Measurements from ENCODE around the gene EIF2S1. TPM values are rescaled to one million over a fixed set of nuclear protein-coding genes. Genes with fewer than 3 reads are reported as not detected.

EIF2S1 gene
- total RNA-seq, 3 donors from 2014 or later (not counting 1 experiment from before 2014, with no cell fraction given) = 31.6 to 37.7 (median 33.2) TPM

DNA sequence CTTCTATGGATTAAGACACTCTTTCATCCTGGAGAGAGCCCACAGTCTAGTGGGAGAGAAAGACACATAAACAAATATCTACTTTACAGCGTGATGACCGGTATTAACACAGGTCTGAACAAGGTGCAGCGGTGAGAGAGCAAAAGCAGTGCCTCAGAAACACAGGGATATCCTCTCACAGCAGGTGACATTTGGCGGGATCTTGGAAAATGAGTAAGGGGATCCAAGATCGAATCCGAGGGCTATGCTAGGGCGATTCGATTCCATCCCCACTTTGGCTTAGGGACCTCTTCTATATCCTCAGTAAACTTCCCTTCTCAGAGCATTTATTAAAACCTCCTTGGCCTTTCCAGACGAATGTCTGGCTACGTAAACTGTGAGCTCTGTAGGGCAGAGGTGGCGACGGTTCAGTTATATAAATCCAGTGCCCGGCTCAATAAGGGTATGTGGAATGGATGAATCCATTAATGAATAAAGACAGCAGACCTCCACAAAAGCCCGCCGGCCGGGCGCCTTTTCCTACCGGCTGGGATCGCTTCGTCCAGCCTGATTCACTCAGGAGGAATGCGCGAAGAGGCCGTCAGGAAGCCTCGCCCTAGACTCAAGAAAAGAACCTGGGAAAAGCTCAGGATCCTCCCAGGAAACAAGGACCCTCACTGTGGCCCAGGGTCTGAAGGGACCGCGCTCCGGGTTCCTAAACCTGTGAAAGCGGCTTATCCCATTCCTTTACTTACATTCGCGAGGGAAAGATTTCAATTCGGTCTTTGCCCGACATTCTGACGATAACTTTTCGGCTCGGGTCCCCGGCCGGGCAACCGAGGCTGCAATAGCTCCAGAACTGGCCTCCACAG lies 979 bp upstream of the EIF2S1 start:
- Mint-ChIP-seq H3K27ac (peak overlapping the region; percentile 99), H3K4me3 (peak overlapping the region; percentile 99), H3K4me1 (peaks cover 59% of the 10 kb centered on the region in 2 donors), H3K36me3 (no peaks in the 10 kb centered on the region), H3K27me3 (ENCODE audit: low read depth in 2 of 2) (no peaks in the 10 kb centered on the region), H3K9me3 (no peaks in the 10 kb centered on the region)
- no peak for DNase-seq
- Histone ChIP-seq H3K9me3 (ENCODE audit: control insufficient read depth, insufficient read depth, low read length) (no peaks in the 10 kb centered on the region), H3K27me3 (ENCODE audit: control insufficient read depth, insufficient read depth, low read length) (no peaks in the 10 kb centered on the region), H3K36me3 (ENCODE audit: control insufficient read depth, insufficient read depth, low read length) (peaks cover 1% of the 10 kb centered on the region), H3K4me3 (ENCODE audit: low read length) (peak overlapping the region; percentile 82), H3K27ac (ENCODE audit: low read length) (peak overlapping the region; percentile 94), H3K4me1 (ENCODE audit: control insufficient read depth, insufficient read depth, low read length) (peaks cover 17% of the 10 kb centered on the region)
- ATAC-seq = no peak
- TF ChIP-seq, protein P1, sequence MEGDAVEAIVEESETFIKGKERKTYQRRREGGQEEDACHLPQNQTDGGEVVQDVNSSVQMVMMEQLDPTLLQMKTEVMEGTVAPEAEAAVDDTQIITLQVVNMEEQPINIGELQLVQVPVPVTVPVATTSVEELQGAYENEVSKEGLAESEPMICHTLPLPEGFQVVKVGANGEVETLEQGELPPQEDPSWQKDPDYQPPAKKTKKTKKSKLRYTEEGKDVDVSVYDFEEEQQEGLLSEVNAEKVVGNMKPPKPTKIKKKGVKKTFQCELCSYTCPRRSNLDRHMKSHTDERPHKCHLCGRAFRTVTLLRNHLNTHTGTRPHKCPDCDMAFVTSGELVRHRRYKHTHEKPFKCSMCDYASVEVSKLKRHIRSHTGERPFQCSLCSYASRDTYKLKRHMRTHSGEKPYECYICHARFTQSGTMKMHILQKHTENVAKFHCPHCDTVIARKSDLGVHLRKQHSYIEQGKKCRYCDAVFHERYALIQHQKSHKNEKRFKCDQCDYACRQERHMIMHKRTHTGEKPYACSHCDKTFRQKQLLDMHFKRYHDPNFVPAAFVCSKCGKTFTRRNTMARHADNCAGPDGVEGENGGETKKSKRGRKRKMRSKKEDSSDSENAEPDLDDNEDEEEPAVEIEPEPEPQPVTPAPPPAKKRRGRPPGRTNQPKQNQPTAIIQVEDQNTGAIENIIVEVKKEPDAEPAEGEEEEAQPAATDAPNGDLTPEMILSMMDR (IDR thresholded peaks at IDR 0.05) = no peak
- intact Hi-C loops (cut with micrococcal nuclease) = no loop called here
- 5% methylated on average over 38 of the region's 38 CpGs for WGBS (ENCODE audit: insufficient coverage)

GRCh38 chr14:67360470-67361206 lies 510 bp downstream of the EIF2S1 start:
- Histone ChIP-seq H3K27me3 (ENCODE audit: control insufficient read depth, insufficient read depth, low read length) (no peaks in the 10 kb centered on the region), H3K4me3 (ENCODE audit: low read length) (peak overlapping the region; percentile 82), H3K36me3 (ENCODE audit: control insufficient read depth, insufficient read depth, low read length) (peaks cover 14% of the 10 kb centered on the region), H3K4me1 (ENCODE audit: control insufficient read depth, insufficient read depth, low read length) (peaks cover 17% of the 10 kb centered on the region), H3K27ac (ENCODE audit: low read length) (peak overlapping the region; percentile 94), H3K9me3 (ENCODE audit: control insufficient read depth, insufficient read depth, low read length) (no peaks in the 10 kb centered on the region)
- under 1% methylated on average over 31 of the region's 34 CpGs for WGBS (ENCODE audit: insufficient coverage)
- Mint-ChIP-seq H3K36me3 (no peaks in the 10 kb centered on the region), H3K27ac (peak overlapping the region; percentile 99), H3K4me1 (peaks cover 60 to 61% of the 10 kb centered on the region in 2 donors), H3K4me3 (peak overlapping the region; percentile 99), H3K27me3 (ENCODE audit: low read depth in 2 of 2) (no peaks in the 10 kb centered on the region), H3K9me3 (no peaks in the 10 kb centered on the region)
- intact Hi-C loops (cut with micrococcal nuclease) = loop anchor here (1.0 kb wide), 1 partner anchor 119 kb away; the partner anchor contains the start of gene PALS1
- TF ChIP-seq, protein P1 (IDR thresholded peaks at IDR 0.05) = no peak
- DNase-seq (no peak), ATAC-seq (peak; percentile 22 to 39 (median 25))

DNA sequence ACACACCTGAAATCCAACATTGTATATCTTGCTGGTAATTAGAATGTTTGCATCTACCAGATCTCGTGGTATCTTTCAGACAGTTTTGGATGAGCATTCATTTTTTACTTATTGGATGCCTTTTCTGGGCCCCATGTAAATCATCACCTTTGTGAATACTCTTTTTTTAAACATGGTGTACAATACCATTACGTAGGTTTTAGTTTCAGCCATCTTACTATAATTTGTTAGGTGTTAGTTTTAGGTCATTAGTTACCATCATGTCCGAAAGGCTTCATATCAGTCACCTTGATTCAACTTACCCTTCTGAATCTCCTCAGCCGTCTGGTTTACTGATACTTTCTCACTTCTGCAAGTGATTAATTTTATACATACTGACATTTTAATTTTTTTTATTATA lies 5.3 kb downstream of the EIF2S1 start:
- H3K4me3 ChIP-seq (ENCODE audit: low read length) = no peak overlapping the region
- peaks cover 10% of the 10 kb centered on the region for H3K36me3 Mint-ChIP-seq
- H3K27ac Mint-ChIP-seq = no peak overlapping the region
- ATAC-seq (no peak), DNase-seq (no peak)
- no peak overlapping the region for H3K4me3 Mint-ChIP-seq
- H3K36me3 ChIP-seq (ENCODE audit: control insufficient read depth, insufficient read depth, low read length) = peaks cover 53% of the 10 kb centered on the region
- no peaks in the 10 kb centered on the region for H3K27me3 ChIP-seq (ENCODE audit: control insufficient read depth, insufficient read depth, low read length)
- no peaks in the 10 kb centered on the region for H3K27me3 Mint-ChIP-seq (ENCODE audit: low read depth in 2 of 2)
- 100% methylated on average over 1 of the region's 4 CpGs for WGBS (ENCODE audit: insufficient coverage)
- TF ChIP-seq, protein P1 (IDR thresholded peaks at IDR 0.05) = no peak
- H3K27ac ChIP-seq (ENCODE audit: low read length) = no peak overlapping the region
- no peaks in the 10 kb centered on the region for H3K9me3 ChIP-seq (ENCODE audit: control insufficient read depth, insufficient read depth, low read length)
- no peaks in the 10 kb centered on the region for H3K9me3 Mint-ChIP-seq
- peaks cover 41 to 43% of the 10 kb centered on the region in 2 donors for H3K4me1 Mint-ChIP-seq
- H3K4me1 ChIP-seq (ENCODE audit: control insufficient read depth, insufficient read depth, low read length) = peaks cover 4% of the 10 kb centered on the region
- intact Hi-C loops (cut with micrococcal nuclease) = no loop called here
